SKM-1 (cell line): Measurements from ENCODE around the gene PKP3.
"Not testable (repeated sequence)": the region's sequence is repeated elsewhere in the genome, so short reads cannot be mapped to it uniquely, and the experiment has no call there.

Source experiments
- DNase-seq: peaks from one replicate; lab custom pipeline; 2025; ENCODE audit not compliant: unreplicated experiment; lab: John Stamatoyannopoulos, UW

The PKP3 gene

DNA sequence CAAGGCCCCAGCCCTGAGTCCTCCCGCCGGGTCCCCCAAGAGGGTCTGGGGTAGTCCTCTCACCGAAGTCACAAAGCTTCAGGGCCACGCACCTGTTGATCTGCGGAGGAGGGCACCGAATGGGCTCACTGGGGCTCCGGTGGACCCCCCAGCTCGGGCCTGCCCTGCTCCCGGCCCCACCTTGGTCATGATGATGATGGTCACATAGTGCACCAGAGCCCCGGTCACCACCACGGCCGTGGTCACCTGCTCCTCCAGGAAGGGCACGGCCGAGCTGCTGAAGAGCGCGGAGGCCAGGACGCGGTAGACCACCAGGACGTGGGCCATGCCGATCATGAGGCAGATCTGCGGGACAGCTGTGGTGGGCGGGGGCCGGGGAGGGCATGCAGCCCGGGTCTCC is 34.3 kb downstream of the PKP3 start:
- DNase-seq: no peak

DNA sequence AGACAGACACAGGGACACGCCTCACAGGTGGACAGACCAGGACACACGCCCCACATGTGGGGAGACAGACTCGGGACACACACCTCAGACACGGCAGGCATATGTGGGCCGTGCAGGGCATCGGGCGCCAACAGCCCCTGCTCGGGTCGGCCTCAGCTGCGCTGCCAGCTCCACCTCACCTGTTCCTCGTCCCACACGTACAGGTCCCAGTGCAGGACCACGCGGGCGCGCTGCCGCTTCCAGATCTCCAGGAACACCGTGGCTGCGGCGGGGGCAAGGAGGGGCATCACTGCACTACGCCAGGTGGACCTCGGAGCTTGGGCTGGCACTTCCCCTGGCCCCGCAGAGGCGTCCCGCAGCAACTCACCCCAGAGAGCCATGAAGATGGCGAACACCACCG is 35.4 kb downstream of the PKP3 start:
- DNase-seq: no peak

DNA sequence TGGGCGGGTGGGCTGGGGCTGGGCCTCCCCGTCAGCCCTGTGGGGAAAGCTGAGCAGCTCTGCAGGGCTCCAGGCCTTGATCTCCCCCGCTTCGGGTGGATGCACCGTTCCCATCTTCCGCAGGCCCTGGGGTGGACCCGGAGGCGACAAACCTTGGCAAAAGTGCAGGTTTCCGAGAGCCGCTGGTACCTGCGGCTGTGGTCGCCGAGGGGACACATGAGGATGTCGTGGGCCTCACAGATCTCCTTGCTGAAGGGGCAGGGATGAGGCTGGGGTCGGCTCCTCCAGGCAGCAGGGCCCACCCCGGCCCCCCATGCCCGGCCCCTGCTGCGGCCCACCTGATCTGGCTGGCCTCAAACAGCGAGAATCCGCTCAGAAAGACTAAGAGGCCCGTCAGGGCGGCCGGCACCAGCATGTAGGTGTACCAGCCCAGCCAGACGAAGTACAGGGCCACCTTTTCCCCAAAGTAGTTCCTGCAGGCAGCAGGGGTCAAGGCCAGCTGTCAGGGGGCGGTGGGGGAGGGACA is 36.0 kb downstream of the PKP3 start:
- DNase-seq: no peak

DNA sequence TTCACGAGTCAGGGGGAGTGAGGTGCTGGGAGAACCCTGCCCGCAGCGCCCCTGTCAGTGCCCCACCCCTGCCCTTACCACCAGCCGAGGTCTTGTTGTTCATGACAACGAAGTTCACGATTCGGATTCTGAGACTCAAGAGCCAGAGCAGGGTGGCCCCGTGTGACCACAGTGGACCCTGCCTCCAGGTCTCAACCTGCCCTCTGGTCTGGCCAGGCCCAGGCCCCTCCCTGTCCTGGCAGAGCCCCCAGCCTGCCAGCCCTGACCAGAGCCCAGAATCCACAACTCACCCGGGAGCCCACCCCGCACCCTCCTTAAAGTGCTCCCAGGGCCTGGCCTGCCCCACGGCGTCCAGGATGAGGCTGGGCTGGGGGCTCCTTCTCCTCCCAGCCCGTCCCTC is 37.9 kb downstream of the PKP3 start:
- no peak for DNase-seq

DNA sequence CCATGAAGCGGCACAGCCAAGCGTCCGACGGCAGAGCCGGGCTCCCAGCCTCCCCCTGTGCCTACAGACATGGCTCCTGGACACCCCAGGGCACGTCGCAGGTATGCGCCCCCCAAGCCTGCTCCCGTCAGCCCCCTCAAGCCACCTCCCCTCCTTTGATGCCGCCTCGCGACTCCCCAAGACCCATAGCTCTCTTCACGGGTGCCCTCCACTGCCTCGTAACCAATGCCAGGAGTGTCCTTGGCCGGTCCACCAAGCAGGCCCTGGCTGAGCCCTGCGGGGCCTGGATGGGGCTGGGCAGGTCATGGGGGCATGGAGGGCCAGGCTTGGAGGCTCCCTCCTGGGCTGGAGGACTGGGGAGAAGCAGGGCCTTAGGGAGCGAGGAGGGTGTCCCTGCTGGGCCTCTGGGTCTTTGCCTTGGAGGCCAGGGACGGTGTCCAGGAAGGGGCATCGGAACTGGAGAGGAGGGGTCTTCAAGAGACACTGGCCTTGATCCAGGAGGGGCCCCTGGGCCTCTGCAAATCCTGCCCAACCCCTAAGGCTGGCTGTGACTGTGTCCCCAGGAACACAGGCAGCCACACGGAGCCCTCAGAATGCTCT is 38.6 kb downstream of the PKP3 start:
- DNase-seq: no peak

DNA sequence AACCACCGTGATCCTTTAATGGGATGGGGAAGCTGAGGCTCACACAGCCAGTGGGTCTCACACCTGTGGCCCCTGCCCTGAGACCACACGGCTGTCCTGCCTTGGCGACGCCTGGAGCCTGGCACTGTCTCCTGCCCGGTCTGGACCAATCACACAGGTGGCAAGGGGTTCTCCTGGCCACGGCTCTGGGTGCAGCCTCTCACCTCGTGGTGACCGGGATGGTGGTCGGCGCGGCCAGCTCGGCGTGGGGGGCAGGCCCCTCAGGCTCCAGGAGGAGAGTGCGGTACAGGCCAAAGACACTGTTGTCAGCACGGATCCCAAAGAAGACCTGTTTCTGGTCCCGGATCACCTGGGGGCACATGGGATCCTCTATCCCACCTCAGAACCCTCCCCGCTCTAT is 39.1 kb downstream of the PKP3 start:
- no peak for DNase-seq

DNA sequence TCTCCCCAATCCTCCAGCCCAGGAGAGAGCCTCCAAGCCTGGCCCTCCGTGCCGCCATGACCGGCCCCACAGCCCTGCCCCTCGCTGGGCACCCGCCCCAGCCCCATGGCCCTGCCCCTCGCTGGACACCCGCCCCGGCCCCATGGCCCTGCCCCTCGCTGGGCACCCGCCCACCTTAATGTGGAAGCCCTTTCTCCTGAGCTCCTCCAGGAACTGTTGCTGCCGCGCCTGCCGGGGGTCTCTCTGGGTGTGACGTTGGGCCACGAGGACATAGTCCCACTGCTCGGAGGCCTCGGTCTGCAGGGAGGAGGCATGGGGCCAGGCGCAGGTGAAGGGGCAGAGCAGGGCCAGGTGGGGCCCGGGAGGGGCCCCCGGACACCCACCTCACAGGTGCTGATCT is 39.6 kb downstream of the PKP3 start:
- no peak for DNase-seq

DNA sequence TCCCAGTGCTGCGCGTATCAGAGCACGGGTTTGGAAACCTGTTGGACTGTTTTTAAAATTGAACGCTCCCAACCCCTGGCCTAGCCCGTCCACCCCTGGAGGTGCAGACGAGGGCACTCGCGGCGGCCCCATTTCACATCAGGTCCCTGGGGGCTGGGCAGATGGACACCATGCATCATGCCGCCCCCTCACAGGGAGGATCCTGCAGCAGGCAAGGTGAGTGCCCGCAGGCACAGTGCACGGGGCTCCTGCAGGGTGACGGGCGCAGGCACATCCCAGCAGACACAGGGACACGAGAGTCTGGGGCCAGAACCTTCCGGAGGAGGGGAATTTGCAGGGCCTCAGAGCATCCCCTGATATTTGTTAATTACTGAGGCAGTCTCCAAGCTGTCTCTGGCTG is 40.5 kb downstream of the PKP3 start:
- DNase-seq: no peak

DNA sequence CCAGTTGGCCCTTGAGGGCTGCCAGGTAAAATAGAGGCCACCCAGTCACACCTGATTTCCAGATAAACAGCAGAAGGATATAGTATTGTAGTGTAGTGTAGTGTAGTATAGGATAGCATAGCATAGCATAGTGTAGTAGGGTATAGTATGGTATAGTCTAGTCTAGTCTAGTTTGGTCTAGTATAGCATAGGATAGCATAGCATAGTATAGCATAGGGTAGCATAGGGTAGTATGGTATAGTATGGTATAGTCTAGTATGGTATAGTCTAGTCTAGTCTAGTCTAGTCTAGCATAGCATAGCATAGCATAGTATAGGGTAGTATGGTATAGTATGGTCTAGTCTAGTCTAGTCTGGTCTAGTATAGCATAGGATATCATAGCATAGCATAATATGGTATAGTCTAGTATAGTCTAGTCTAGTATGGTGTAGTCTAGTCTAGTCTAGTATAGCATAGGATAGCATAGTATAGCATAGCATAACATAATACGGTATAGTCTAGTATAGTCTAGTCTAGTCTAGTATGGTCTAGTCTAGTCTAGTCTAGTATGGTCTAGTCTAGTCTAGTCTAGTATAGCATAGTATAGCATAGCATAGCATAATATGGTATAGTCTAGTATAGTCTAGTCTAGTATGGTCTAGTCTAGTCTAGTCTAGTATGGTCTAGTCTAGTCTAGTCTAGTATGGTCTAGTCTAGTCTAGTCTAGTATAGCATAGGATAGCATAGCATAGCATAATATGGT is 41.2 kb downstream of the PKP3 start:
- DNase-seq: not testable (repeated sequence)

DNA sequence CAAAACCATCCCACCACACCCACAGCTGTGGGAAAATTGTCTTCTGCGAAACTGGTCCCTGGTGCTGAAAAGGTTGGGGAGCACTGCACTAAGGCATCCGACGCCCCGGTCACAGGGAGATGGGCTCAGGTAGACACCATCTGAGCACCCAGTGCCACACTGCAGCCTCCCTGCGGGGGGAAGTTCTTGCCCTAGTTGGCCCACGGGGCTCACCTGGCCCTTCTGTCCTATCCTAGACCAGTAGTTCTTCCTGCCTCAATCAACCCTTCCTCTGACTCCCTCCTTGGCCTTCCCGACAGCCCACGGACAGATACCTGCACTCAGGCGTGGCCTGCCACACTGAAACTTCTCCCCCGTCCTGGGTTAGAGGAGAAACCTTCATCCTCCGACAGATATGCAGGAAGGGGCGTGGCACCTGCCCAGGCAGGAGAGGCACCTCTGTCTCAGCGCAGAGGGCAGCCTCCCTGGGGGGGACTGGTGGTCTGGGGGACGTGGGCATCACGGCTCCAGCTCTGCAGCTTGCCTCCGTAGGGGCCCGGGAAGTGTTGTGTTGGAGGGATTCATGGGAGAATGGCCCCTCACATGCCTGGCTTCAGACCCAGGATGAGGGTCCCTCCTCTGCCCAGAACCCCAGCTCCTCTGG is 43.3 kb downstream of the PKP3 start:
- no peak for DNase-seq

DNA sequence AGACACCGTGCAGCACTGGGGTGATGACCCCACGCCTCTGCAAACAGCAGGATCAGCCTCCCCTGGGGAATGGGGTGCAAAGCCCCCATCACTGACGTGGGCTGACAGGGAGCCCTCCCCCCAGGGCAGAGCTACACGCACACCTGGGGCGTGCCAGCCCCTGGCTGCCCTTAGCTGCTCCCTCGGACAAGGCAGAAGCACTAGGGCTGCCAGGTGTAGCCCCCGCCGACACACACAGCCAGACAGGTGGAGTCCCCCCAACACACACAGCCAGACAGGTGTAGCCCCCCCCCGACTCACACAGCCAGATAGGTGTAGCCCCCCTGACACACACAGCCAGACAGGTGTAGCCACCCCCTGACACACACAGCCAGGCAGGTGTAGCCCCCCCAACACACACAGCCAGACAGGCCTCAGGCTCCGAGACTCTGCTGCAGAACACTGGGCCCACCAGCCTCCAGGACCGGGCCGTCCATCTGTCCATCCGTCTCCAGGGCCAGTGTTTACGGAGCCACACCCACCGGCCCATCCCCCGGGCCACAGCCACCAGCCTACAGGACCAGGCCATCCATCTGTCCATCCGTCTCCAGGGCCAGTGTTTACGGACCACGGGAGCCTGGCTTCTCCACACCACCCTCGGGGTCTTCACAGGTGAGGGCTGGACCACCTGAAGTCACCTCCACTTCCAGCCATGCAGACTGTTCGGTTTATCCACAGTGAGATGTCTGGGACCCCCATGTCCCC is 44.3 kb downstream of the PKP3 start:
- DNase-seq: no peak

DNA sequence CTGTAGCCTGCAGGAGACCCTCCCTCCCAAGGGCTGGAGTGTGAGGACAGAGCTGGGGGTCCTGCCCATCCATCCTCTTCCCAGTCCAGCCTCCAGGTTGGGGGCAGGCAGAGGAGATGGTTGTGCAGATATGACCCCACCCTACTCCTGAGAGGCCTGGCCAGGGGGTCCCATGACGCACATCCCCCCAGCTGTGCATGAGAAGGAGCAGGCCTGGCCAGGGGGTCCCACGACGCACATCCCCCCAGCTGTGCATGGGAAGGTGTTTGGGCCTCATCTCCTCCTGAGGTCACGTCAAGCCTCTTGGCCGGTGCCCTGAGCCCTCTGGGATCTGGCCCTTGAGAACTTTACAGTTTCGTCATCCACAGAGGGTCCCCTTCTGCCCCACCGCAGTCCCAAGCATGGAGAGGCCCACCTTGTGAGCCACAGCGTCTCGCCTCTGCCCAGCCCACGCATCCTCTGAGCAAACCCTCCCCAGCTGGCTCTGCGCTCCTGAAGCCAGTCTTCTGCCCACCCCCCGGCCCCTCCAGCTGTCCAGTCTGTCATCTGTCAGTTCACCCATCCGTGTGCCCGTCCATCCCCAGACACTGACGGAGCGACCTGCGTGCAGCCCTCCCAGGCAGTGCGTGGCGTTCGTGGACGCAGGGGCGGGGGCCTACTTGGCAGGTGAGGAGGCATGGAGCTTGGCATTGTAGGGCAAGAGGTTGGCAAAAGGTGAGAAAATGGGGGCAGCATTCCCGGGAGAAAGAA is 45.5 kb downstream of the PKP3 start:
- no peak for DNase-seq

DNA sequence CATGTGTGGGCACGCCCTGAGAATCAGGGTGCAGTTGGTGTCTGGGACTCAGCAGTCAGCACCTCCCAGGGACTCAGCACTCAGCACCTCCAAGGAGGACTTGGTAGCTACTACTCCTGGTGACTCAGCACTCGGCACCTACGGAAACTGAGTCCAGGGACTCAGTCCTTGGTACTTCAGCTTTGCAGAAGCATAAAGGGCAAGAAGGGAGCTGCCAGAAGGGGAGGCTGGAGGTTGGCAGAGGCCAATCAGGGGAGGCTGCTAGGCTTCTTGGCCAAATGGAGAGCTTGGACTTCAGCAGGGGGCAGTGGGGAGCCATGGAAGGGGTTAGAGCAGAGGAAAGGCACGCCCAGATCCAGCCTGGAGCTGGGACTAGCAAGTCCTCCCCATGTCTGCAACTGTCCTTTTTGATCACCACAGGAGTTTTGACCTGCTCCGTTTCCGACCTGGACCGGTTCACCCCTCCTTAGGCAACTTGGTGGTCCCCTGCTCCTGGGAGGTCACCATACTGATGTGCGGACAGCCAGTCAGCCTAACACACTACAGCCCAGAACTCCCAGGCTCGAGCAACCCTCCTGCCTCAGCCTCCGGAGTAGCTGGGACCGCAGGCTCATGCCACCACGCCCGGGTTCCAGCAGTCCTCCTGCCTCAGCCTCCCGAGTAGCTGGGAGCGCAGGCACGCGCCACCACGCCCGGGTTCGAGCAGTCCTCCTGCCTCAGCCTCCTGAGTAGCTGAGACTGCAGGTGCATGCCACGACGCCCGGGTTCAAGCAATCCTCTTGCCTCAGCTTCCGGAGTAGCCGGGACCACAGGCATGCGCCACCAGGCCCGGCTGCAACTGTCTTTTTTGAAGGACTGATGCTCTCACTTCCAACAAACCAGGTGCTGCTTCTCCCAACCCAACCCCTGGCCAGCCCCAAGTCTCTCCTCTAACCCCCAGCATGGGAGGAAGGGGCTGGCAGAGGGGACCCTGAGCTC is 46.3 kb downstream of the PKP3 start:
- DNase-seq: no peak

DNA sequence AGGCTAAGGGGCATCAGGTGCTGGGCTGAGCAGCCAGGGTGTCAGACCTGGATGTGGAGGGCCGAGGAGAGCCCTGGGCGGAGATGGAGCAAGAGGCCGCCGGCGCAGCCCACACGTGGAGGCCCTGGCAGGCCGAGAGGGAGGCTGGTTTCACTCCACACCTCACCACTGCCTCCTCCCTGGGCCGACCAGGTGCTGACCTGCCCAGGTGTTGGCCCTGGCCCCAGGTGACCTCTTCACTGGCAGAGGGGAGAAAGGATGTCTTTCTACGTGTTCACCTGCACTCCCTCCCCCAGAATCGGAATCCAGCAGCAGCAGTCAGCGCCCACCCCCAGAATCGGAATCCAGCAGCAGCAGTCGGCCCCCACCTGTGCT is 47.0 kb downstream of the PKP3 start:
- no peak for DNase-seq

DNA sequence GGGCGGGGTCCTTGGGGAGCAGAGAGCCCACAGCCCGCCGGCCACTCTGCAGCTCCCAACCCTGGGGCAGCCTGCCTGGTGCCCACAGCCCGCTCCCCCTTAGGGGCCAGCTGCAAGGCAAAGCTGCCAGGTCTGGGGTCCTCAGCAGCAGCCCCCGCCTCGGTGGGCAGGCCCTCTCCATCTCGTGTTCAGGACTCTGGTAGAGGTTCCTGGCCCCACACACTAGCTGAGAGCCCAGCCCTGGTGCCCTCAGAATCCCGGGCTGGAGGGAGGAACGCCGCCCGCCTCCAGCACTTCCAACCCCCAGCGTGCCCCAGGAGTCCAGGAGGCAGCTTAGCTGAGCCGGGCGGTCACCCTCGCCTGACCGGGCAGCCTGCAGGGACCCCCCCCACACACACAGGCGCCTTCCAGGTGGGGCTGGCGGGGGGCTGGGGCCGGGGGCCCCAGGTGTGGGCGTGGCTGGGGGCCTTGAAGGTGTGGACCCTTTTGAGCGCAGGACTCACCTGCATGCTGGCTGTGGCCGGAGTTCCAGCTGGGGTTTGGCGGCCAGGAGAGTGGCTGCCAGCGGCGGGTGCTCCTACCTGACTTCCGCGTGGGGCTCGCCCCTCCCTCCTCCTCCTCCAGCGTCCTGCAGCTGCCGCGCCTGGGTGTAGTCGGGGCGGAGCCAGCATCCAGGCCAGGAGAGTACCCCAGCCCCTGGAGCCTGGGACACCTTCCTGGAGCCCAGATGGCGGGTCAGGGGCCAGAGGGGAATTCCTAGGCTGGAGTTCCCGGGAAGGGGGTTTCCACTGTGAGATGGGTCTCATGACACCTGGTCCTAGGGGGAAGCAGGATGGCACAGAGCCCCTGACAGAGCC is 47.6 kb downstream of the PKP3 start, which contains the start of gene ANO9:
ANO9 (minus strand) TSS at position 594 of the 857 bp plus-strand sequence; CDS start at position 509, 85 bp downstream.
- DNase-seq: no peak

DNA sequence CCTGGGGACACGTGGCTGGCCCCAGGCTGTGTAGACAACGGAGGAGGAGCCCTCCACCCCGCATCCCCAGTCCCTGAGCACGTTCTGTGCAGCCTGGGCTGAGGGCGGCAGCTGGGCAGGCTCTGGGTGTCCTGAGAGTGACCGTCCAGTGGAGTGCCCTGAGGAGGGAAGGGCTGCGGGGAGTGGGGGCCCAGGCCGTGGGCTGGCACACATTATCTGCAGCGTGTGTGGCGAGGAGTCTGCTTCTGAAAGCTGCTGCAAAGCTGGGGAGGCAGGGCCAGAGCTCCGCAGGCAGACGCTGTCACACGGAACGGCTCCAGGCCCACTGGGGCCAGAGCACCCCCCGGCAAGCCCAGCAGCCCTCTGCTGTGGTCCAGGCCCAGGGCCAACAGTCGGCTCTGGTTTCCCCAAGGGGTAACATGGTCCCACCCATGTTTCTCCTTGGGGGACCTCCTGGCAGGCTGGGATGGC is 48.6 kb downstream of the PKP3 start:
- no peak for DNase-seq

DNA sequence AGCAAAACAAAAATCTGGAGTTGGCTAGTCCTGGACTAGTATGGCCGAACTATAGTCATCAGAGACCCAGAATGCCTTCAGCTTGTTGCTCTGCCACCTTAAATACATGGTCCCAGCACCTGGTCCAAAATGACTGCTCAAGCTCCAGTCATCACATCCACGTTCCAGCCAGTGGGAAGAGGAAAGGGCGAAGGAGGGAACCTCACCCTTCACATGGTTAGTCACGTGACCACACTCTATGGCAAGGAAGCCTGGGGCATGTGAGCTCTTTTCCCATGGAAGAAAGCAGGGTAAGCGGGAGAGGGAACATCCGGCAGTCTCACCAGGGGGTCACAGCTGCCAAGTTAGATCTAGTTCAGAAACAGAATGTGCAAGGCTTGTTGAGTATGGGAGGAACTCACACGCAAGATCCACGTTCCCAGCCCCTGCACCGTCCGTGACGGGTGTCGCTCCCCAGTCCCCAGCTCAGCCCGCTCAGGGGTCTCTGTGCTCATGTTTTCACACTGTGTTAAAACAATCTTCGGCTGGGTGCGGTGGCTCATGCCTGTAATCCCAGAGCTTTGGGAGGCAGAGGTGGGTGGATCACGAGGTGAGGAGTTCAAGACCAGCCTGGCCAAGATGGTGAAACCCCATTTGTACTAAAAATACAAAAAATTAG is 49.7 kb downstream of the PKP3 start:
- no peak for DNase-seq
